Peyer's patch (tissue), 4 donors: ENCODE data around the gene SDC3.

Experiments used
- CTCF ChIP-seq, 6 experiments: fragments of 450-650 bp in 4 of 6; fragments of 200-600 bp in 2 of 6; sonication (generic) in 1 of 6; IDR thresholded peaks; one replicate each; pipeline ENCODE4 v1.5.1; 2017 to 2019; ENCODE audit warnings: antibody characterized with exemption in 6 of 6, mild to moderate bottlenecking in 3 of 6, moderate library complexity in 1 of 6
- POLR2A ChIP-seq, 2 donors: fragments of 450-650 bp; IDR thresholded peaks; one replicate each; pipeline ENCODE4 v1.5.1; 2017; ENCODE audit warnings: antibody characterized with exemption in 2 of 2, mild to moderate bottlenecking in 2 of 2, moderate library complexity in 2 of 2

- no peak for TF ChIP-seq POLR2A (IDR thresholded peaks at IDR 0.05)
- TF ChIP-seq CTCF (IDR thresholded peaks at IDR 0.05), result no peak
Measured at GRCh38 chr1:30885570-30886522, 22.7 kb downstream of the SDC3 start.
